Fibroblast of lung (primary cell): ENCODE measurements around the gene STARD10. TPM values are rescaled to one million over a fixed set of nuclear protein-coding genes. Genes with fewer than 3 reads are reported as not detected.
"Not testable (repeated sequence)": the region's sequence is repeated elsewhere in the genome, so short reads cannot be mapped to it uniquely, and the experiment has no call there.

Source experiments
- DNase-seq, 2 donors: peaks; one replicate each; pipeline versions ENCODE4 v3.0.0 to v3.0.0-alpha.2; 2010; ENCODE audit warnings: low read depth in 2 of 2
- H2AFZ ChIP-seq: 2 replicates; pipeline ENCODE4 v1.5.1; 2012; ENCODE audit warnings: low read length, control low read depth, inconsistent platforms
- H3K27ac ChIP-seq: 2 replicates; pipeline ENCODE4 v1.5.1; 2011; ENCODE audit warnings: low read length, control low read depth; ENCODE audit not compliant: insufficient read depth
- H3K27me3 ChIP-seq: 2 replicates; pipeline ENCODE4 v1.5.1; 2011; ENCODE audit warnings: mild to moderate bottlenecking, low read length; ENCODE audit not compliant: control insufficient read depth, insufficient read depth
- H3K36me3 ChIP-seq: 2 replicates; pipeline ENCODE4 v1.5.1; 2011; ENCODE audit warnings: low read length; ENCODE audit not compliant: control insufficient read depth, insufficient read depth
- H3K4me1 ChIP-seq: 2 replicates; pipeline ENCODE4 v1.5.1; 2011; ENCODE audit warnings: low read length; ENCODE audit not compliant: control insufficient read depth, insufficient read depth; ENCODE audit errors: extremely low read depth
- H3K4me2 ChIP-seq: 2 replicates; pipeline ENCODE4 v1.5.1; 2011; ENCODE audit warnings: low read length, control low read depth; ENCODE audit not compliant: insufficient read depth; ENCODE audit errors: extremely low read depth
- H3K4me3 ChIP-seq, 4 experiments: fragments of 200-600 bp in 1 of 4; sonication (generic) in 1 of 4; replicated peaks in 1 of 4; 2 replicates each; pipeline ENCODE4 v1.5.1; 2011 to 2016; ENCODE audit warnings: low read length in 4 of 4, low read depth in 3 of 4, mild to moderate bottlenecking in 3 of 4, control low read depth in 2 of 4, inconsistent platforms in 1 of 4, mixed read lengths in 1 of 4; ENCODE audit not compliant: insufficient read depth in 1 of 4; ENCODE audit errors: control extremely low read depth in 1 of 4
- H3K79me2 ChIP-seq: 2 replicates; pipeline ENCODE4 v1.5.1; 2012; ENCODE audit warnings: mild to moderate bottlenecking, low read length, inconsistent platforms; ENCODE audit not compliant: control insufficient read depth, insufficient read depth
- H3K9ac ChIP-seq: 2 replicates; pipeline ENCODE4 v1.5.1; 2011; ENCODE audit warnings: mild to moderate bottlenecking, low read length, control low read depth; ENCODE audit not compliant: insufficient read depth
- H3K9me3 ChIP-seq: 2 replicates; pipeline ENCODE4 v1.5.1; 2012; ENCODE audit warnings: low read depth, low read length; ENCODE audit not compliant: control insufficient read depth, insufficient read depth
- H4K20me1 ChIP-seq: 2 replicates; pipeline ENCODE4 v1.5.1; 2011; ENCODE audit warnings: low read length; ENCODE audit not compliant: control insufficient read depth, insufficient read depth; ENCODE audit errors: extremely low read depth
- EZH2 ChIP-seq: IDR thresholded peaks from 2 replicates; pipeline ENCODE4 v1.5.1; 2012; ENCODE audit warnings: low read length, control low read depth, mild to moderate bottlenecking; ENCODE audit errors: missing control alignments
- polyA plus RNA-seq, 2 donors: library from polyadenylated mRNA; depleted of rRNA in 1 of 2; stranded (reverse) in 1 of 2; unstranded in 1 of 2; fragments of >200 nt; gene quantifications; 2 replicates each; pipeline ENCODE4 v1.2.1, GENCODE V29; 2011 to 2012; ENCODE audit warnings: missing spikeins in 1 of 2
- total RNA-seq: library from RNA; depleted of rRNA; stranded (reverse); fragments of >200 nt; gene quantifications from 2 replicates; pipeline ENCODE4 v1.2.1, GENCODE V29; 2014
- TF ChIP-seq, protein P1 (sequence below), 2 donors: IDR thresholded peaks in 1 of 2; conservative IDR thresholded peaks in 1 of 2; 1 replicate in 1 of 2; 2 replicates in 1 of 2; pipeline ENCODE4 v1.5.1; 2011 to 2012; ENCODE audit warnings: low read length in 2 of 2, control low read depth in 1 of 2, inconsistent platforms in 1 of 2, low read depth in 1 of 2, mild to moderate bottlenecking in 1 of 2

Gene STARD10
- total and polyA plus RNA-seq, 2 donors (not counting 1 experiment from before 2014, with no cell fraction given) = 20.7 to 32.0 TPM

DNA sequence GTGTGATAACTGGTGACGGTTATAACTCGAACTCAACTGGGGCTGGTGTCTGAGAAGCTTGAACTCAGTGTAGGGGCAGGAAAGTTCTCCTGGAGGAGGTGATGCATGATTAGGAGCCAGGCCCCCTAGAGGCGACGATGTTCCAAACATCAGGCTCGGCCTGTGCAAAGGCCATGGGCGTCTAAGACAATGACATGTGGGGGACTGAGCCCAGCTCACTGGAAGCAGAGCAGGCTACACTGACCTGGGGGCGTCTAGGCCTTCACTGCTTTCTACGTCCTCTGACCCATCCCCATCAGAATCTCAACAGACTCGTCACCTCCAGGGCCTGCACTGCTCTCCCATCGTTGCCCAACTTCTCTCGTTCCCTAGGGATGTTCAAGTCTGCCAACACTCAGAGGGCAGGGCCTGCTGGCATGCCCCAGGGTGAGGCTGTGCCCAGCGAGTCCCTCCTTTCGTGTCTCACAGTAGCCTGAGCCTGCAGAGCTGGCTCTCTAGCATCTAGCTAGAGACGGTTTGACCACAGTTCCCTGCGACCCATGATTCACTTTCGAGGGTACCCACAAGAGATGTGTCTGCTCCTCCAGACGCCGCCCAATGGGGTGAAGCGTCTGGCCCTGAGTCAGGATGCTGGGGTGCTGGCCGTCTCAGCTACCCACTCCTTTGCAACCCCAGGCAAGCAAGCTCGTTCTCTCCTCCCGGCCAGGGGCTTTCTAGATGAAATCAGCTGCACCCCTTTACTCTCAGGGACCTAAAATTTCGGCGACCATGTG lies 19.3 kb upstream of the STARD10 start:
- peaks cover 14% of the 10 kb centered on the region for H3K79me2 ChIP-seq
- no peaks in the 10 kb centered on the region for H3K36me3 ChIP-seq
- peak overlapping the region; percentile 65 for H2AFZ ChIP-seq
- H3K27me3 ChIP-seq = no peaks in the 10 kb centered on the region
- DNase-seq = peak; percentile 52 to 75
- H3K4me3 ChIP-seq = peak overlapping the region; percentile 62 to 97 (median 89)
- H3K4me2 ChIP-seq = peak overlapping the region; percentile 88
- H4K20me1 ChIP-seq = no peaks in the 10 kb centered on the region
- peak overlapping the region; percentile 96 for H3K27ac ChIP-seq
- no peak for TF ChIP-seq EZH2
- TF ChIP-seq, protein P1, sequence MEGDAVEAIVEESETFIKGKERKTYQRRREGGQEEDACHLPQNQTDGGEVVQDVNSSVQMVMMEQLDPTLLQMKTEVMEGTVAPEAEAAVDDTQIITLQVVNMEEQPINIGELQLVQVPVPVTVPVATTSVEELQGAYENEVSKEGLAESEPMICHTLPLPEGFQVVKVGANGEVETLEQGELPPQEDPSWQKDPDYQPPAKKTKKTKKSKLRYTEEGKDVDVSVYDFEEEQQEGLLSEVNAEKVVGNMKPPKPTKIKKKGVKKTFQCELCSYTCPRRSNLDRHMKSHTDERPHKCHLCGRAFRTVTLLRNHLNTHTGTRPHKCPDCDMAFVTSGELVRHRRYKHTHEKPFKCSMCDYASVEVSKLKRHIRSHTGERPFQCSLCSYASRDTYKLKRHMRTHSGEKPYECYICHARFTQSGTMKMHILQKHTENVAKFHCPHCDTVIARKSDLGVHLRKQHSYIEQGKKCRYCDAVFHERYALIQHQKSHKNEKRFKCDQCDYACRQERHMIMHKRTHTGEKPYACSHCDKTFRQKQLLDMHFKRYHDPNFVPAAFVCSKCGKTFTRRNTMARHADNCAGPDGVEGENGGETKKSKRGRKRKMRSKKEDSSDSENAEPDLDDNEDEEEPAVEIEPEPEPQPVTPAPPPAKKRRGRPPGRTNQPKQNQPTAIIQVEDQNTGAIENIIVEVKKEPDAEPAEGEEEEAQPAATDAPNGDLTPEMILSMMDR (conservative IDR thresholded peaks at IDR 0.05 in 1 of 2, IDR thresholded peaks at IDR 0.05 in 1 of 2; ENCODE audit: low read depth in 1 of 2, low read length in 2 of 2) = peak; percentile 66 to 76
- peaks cover 17% of the 10 kb centered on the region for H3K4me1 ChIP-seq
- no peaks in the 10 kb centered on the region for H3K9me3 ChIP-seq
- H3K9ac ChIP-seq = peak overlapping the region; percentile 93

DNA sequence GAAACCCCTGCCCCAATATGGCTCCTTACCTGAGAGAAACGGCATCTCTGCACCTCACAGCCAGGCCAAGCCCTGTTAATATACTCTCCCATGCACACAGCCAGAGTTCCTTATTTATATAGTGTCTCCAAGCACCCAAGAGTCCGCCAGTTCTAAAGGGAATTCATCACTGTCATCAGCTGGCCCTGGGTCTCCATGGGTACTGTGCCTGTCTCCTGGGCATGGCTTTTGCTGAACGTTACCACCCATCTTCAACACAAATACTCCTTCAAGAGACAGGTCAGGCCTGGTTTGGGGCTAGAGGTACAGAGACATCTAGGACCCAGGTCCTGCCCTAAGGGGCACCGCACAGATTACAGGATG lies 18.7 kb upstream of the STARD10 start:
- Histone ChIP-seq H3K79me2 (peaks cover 14% of the 10 kb centered on the region), H3K4me2 (peak overlapping the region; percentile 88), H2AFZ (peak overlapping the region; percentile 14), H3K4me1 (peaks cover 17% of the 10 kb centered on the region), H3K36me3 (no peaks in the 10 kb centered on the region), H3K9ac (no peak overlapping the region), H3K4me3 (peak overlapping the region; percentile 62 to 97 (median 89)), H3K9me3 (no peaks in the 10 kb centered on the region), H4K20me1 (no peaks in the 10 kb centered on the region), H3K27me3 (no peaks in the 10 kb centered on the region), H3K27ac (peak overlapping the region; percentile 96)
- DNase-seq = peak in 1 of 2 donors; percentile 10
- no peak for TF ChIP-seq EZH2
- TF ChIP-seq, protein P1 (conservative IDR thresholded peaks at IDR 0.05 in 1 of 2, IDR thresholded peaks at IDR 0.05 in 1 of 2; ENCODE audit: low read depth in 1 of 2, low read length in 2 of 2) = no peak

DNA sequence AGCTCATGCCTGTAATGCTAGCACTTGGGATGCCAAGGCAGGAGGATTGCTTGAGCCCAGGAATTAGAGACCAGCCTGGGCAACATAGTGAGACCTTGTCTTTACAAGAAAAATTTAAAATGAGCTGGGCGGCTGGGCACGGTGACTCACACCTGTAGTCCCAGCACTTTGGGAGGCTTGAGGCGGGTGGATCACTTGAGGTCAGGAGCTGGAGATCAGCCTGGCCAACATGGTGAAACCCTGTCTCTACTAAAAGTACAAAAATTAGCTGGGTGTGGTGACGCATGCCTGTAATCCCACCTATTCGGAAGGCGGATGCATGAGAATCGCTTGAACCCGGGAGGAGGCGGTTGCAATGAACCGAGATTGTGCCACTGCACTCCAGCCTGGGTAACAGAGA lies 17.8 kb upstream of the STARD10 start:
- not testable (repeated sequence) for H3K4me3 ChIP-seq, H3K27ac ChIP-seq, H3K36me3 ChIP-seq, H4K20me1 ChIP-seq, H3K4me2 ChIP-seq, H3K27me3 ChIP-seq, H2AFZ ChIP-seq, H3K9me3 ChIP-seq, H3K9ac ChIP-seq
- H3K79me2 ChIP-seq = peaks cover 14% of the 10 kb centered on the region
- peak in 1 of 2 donors; percentile 26 for DNase-seq
- H3K4me1 ChIP-seq = peaks cover 17% of the 10 kb centered on the region
